Suprapubic skin (tissue), 4 donors: ENCODE data around the gene RRAD.

Experiments
- EP300 ChIP-seq: sonication (generic); formaldehyde crosslinking; IDR thresholded peaks from one replicate; pipeline ENCODE4 v1.6.1; 2017; ENCODE audit warnings: antibody characterized with exemption
- POLR2A ChIP-seq, 2 donors: fragments of 450-650 bp; IDR thresholded peaks; one replicate each; pipeline ENCODE4 v1.6.1; 2017; ENCODE audit warnings: antibody characterized with exemption in 2 of 2, mild to moderate bottlenecking in 2 of 2, moderate library complexity in 2 of 2
- POLR2AphosphoS5 ChIP-seq, 3 donors: sonication (generic); formaldehyde crosslinking; IDR thresholded peaks; one replicate each; pipeline ENCODE4 v1.6.1; 2017; ENCODE audit warnings: antibody characterized with exemption in 3 of 3
- TF ChIP-seq, protein P1 (sequence below), 2 donors: fragments of 200-600 bp in 1 of 2; fragments of 450-650 bp in 1 of 2; sonication (generic) in 1 of 2; IDR thresholded peaks; one replicate each; pipeline ENCODE4 v1.5.1; 2016 to 2019; ENCODE audit warnings: antibody characterized with exemption in 2 of 2, mild to moderate bottlenecking in 1 of 2, moderate library complexity in 1 of 2

DNA sequence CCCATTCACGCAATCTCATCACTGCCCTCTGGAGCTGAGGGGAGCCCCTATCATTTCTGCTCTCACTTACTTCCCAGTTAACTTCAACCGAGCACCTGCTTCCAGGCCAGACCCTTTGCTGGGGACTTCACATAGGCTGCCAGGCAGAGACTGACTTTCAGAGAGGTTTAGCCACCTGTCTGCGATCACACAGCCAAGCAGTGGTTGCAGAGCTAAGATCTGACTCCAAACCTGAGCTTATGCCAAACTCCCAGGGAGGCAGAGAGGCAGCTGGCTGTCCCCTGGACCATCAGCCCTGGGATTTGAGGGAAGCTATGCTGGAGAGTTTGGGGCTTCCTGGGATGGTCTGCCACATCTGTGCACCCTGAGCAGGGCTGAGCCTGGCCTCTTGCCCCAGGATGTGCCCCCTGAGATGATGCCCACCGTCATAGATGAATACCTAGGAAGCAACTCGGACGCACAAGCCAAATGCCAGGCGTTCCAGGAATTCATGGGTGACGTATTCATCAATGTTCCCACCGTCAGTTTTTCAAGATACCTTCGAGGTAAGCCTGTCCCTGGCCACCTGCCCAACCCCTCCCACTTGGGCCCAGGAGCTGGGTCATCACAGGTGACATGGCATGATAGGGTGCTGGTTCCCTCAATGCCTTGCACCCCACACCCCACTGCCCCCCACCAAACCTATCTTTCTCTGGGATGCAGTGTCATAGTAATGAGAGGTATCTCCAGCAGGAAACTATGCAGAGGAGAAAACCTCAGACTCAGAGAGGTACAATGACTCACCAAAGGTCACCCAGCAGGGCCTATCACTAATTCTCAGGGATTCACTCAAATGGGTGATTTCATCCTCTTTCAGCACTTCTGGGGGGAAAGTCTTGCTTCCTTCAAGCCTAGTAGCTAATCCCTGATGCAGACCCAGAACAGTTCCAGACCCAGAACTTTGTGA lies 45.7 kb upstream of the RRAD start:
- no peak for TF ChIP-seq POLR2A (IDR thresholded peaks at IDR 0.05)
- TF ChIP-seq, protein P1, sequence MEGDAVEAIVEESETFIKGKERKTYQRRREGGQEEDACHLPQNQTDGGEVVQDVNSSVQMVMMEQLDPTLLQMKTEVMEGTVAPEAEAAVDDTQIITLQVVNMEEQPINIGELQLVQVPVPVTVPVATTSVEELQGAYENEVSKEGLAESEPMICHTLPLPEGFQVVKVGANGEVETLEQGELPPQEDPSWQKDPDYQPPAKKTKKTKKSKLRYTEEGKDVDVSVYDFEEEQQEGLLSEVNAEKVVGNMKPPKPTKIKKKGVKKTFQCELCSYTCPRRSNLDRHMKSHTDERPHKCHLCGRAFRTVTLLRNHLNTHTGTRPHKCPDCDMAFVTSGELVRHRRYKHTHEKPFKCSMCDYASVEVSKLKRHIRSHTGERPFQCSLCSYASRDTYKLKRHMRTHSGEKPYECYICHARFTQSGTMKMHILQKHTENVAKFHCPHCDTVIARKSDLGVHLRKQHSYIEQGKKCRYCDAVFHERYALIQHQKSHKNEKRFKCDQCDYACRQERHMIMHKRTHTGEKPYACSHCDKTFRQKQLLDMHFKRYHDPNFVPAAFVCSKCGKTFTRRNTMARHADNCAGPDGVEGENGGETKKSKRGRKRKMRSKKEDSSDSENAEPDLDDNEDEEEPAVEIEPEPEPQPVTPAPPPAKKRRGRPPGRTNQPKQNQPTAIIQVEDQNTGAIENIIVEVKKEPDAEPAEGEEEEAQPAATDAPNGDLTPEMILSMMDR (IDR thresholded peaks at IDR 0.05) = no peak
- TF ChIP-seq POLR2AphosphoS5 (IDR thresholded peaks at IDR 0.05) = no peak
- TF ChIP-seq EP300 = no peak
